GM21423 (cell line): ENCODE measurements around the gene SEC24D.

ENCODE experiments used
- ATAC-seq: cut with Tn5 transposase; IDR thresholded peaks from one replicate; pipeline ENCODE4 v1.9.1; 2021; ENCODE audit warnings: mild to moderate bottlenecking, moderate library complexity; ENCODE audit not compliant: unreplicated experiment

The SEC24D gene

DNA sequence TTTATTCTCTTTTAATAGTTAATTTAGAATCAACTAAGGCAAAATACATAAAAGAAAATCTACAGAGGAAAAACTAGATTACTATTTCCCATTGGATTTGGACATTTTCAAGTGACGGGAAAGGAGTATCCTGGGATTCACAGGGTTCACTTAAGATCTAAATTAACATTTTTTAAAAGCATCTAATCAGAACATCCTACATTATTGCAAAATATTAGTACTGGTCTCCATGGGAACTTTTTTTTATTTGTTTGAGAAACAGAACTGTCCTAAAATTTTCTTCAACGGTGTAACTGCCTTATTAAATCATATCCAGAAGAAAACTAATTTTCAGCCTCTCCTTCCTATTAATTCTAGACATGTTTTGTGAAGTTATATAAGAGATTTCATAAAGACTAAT lies 81.0 kb downstream of the SEC24D start:
- ATAC-seq = no peak

DNA sequence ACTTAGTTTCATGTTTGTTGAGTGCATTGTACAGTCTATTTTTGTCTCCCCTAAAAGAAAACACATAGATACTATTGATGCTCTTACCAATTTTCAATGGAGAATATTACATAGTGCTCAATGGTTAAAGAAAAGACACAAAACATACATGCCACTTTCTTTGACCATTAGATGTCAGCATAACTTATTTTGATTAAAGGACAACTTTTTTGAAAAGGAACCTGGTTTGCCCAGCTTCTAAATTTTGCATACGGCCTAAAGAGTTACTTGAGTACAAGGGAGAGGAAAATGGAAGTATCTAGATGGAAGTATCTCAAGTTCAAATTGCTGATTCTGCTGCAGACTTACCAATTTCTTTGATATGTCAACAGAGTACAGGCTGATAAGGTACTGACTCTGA lies 82.2 kb downstream of the SEC24D start:
- ATAC-seq = no peak

GRCh38 chr4:118753096-118753495 lies 82.8 kb downstream of the SEC24D start:
- no peak for ATAC-seq

DNA sequence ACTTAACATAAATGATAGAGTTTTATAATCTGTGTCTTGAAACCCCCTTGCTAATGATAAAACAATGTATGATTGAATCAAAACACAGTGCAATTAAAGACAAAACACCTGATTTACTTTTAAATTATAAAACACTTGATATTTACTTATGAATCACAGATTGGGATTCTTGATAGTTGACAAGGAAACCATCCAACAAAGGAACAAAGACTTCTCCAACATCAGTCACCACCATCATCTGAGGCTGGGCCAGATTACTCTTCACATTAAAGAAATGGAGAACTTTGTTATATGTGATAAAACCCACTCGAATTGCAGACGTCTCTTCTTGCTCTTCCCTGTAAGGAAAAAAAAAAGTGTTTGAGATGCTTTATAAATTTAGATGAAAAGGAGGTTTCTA lies 83.4 kb downstream of the SEC24D start:
- ATAC-seq = no peak

- no peak for ATAC-seq
Observed at GRCh38 chr4:118751629-118752323, 84.2 kb downstream of the SEC24D start.

DNA sequence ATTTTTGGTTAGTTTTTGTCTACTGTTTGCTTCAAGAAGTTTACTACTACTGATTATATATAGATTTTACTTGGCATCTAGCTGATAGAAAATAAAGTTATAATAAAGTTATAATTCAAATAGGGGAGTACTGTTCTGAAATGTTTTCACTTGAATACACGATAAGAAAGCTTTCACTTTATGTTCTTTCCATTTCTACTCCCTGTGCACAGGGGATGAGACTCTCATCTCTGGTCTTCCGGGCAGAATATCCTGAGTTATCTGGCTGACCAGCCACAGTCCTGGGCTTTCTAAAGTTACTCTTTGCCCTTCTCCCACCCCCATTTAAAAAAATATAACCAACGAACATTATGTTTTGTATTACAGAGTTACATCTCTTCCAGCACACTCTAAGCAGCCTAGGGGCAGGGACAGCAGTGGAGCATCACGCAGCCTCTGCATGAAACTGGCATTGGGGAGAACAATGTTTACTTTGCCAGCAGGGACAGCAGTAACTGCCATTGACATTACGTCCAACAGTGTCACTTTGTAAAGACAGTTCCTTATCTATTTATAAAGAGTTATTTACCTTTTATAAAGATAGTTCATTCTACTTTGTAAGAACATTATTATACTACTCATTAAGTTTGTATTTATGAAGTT lies 86.5 kb downstream of the SEC24D start:
- no peak for ATAC-seq

- no peak for ATAC-seq
Observed at GRCh38 chr4:118746251-118746919, 89.5 kb downstream of the SEC24D start.

GRCh38 chr4:118745357-118745756 lies 90.6 kb downstream of the SEC24D start:
- ATAC-seq = no peak

DNA sequence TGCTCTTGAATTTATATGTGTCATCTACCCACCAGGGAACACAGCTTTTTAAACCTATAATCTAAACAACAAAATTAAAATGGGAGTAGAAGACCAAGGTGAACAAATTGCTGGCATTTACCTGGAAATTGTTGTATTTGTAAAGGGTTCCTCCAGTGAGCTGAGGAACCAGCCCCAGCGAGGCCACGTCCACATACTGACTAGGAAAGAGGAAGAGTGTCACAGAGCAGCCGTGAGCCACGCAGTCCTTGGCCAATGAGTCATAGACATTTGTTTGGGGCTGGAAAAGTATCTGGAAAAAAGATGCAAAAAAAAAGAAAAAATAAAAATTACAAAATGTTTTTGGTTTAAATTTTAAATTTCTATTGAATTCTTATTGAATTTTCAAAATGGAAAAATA lies 92.1 kb downstream of the SEC24D start:
- ATAC-seq = no peak

DNA sequence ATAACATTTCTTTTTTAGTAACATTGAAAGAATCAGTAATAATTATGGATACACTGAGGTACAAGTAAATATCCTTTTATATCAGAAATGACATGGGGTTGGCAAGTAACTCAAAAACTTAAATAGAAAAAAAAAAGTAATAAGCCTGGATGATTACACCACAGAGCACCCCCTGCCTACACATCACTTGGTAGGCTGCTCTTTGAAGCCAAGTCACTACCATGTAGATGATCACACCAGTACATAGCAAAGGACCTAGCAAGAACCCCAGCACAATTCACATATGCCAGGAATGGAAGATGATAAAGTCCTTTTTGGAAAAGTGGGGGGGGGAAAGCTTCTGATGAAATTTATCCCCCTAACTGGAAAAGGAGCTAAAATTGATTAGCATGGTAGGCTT lies 93.9 kb downstream of the SEC24D start:
- ATAC-seq = no peak

DNA sequence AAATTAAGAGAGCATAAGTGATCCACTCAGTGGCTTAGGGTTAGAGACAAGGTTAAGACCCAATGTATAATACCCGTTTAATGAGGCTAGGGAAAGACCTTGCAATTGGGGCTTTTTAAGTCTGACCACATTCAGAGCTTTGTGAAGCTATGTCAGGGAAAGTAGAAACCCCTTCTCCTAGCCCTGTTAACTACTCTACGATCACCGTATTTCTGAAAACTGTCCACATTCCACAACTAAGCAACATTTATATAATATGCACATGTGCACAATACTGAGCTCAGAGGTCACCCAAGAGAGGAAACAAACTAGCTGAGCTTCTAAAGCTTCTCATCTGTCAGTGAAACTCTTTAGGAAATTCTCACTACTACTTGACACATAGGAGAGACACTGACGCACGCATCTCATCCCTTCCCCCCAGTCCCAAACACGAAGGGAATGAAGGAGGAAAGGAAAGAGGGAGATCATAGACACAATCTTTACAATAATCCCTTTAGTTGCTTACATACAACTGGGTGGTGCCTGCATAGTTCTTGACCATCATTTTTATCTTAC lies 94.5 kb downstream of the SEC24D start:
- no peak for ATAC-seq

DNA sequence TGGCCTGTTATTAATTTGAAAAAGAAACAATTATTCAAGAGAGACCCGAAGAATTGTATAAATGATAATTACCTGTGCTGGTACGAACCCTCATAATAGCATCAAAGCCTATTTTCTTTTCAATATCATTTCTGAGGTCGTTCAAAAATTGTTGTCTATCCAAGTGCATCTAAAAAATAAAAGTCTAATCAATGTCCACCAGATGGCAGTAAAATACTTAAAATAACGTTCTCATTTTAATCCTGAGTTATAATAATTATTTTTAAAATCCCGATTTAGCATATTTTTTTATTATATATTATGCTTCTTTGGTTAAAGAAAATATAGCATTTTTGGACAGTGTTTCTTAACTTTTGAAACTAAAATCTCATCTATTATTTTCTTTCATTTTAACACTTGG lies 95.1 kb downstream of the SEC24D start:
- ATAC-seq = no peak

- ATAC-seq = no peak
Observed at GRCh38 chr4:118739022-118739713, 96.8 kb downstream of the SEC24D start.

DNA sequence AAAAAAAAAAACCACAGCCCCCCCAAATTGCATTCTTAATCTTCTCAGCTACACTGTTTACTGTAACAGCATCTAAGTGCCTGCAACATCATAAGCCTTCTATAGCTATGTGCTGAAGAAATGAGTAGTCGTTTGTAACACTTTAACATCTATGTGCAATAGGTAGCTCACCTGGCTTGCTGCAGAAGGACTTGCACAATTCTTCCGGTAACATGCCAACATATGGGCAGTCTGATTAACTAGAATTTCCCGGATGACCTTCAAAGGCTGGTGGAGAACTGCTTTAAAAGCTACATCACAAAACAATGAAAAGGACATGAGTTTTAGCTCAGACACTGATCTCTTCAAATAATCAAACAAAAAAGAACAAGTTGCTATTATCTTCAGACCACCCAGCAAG lies 97.8 kb downstream of the SEC24D start:
- no peak for ATAC-seq

DNA sequence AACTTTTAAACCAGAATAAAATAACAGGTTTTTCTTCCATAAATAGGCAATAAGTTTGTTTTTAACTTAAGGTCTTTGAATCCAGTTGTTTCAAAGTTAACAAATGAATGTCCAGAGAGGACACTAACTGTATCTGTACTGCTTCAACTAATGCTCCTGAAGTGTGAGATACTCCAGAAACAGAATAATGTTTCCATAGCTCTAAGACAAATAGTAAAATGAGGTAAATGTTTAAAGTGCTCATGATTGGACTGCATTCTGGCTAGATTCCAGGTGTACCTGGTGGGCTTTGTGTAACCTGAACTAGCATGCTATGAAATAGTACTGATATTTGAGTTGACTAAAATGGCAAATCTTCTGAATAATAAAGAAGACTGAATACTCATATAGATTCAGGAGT lies 99.0 kb downstream of the SEC24D start:
- ATAC-seq = no peak

DNA sequence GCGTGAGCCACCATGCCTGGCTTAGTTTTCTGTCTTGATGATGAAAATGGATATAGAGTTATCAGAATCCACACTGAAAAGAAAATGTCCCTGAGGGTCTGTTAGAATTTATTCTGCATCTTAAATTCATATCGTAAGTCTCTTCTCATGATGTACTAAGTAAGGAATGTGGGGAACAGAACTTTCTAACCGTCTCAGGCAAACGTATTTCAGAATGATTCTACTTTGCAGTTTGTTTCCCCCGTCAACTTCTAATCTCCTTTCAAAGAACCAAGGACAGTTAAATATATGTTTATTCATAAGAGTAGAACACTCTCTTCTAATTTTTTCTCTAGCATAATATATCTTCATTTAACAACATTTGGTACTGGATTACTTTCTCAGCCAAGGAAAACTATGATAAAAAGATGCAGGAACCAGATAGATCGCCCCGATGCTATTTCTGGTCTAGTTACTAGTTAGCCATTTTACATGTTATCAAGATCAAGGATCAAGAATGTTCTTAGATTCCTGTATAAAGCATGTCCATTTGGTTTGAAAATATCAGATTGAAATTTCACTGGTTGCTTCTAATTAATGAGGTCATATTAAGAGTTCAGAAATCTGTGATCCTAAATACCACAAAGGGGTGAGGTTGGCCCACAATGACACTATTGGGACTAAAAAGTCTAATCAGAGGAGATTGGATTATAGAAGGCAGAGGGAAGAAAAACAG lies 101.3 kb downstream of the SEC24D start:
- ATAC-seq = no peak

- ATAC-seq = no peak
Observed at GRCh38 chr4:118732591-118733330, 103.2 kb downstream of the SEC24D start.

- no peak for ATAC-seq
Observed at GRCh38 chr4:118730683-118731082, 105.2 kb downstream of the SEC24D start.

DNA sequence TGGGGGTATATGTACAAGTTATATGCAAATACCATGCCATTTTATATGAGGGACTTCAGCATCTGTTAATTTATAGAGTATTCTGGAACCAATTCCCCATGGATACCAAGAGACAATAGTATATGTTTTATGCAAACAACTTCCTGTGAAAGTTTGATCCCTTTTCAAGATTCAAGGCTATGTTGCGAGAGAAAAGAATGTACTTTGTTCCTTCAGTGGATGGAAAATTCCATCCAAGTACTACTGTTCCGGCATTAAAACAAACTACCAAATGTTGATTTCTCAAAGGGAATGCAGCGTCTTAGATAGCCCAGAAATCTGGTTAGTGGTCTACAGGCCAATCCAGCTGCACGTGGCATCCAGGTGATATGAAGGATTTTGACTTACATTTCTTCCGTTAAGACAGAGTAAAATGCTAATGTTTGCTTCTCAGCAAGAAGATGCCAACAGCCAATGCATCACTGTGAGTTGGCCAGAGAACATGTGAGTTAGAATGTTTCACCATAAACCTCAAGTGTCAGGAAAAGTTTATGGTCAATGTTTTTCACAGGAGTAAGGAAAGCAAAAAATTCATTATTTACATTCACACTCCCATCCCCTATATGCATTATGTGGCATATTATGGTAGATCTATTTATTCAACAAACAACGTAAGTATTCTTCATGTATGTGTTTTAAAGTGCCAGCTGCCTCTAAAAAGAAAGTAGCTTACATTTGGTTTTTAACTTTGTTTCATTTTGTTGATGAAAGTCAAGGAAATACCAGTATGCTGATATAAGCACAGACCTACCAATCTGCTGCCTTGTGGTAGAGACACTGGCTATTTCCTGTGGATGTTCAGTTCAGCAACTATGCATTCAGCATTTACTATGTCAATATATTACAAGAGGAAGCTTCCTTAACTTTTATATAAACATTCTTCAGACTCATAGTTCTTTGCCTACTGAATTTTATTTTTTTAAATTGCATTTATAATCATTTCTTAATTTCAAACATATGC lies 106.3 kb downstream of the SEC24D start:
- ATAC-seq = no peak
